SK-N-SH (cell line): ENCODE data around the gene CDH13. TPM values are rescaled to one million over a fixed set of nuclear protein-coding genes. Genes with fewer than 3 reads are reported as not detected.

Source experiments
- CTCF ChIA-PET: fragments of 300-600, 350-600 bp; formaldehyde crosslinking; extraction: SDS; loops from one replicate; lab custom pipeline; 2021; lab: Yijun Ruan, JAX
- POLR2A ChIA-PET: fragments of 350-600 bp; sonication (Branson Sonifier 250); formaldehyde crosslinking; extraction: SDS; loops from one replicate; lab custom pipeline; 2020; ENCODE audit warnings: antibody characterized with exemption, inconsistent platforms; lab: Yijun Ruan, JAX
- DNase-seq: peaks from one replicate; pipeline ENCODE4 v3.0.0; 2012
- H2AFZ ChIP-seq: fragments of 200-600 bp; sonication (generic); 2 replicates; pipeline ENCODE4 v1.8.1; 2016; ENCODE audit warnings: antibody characterized with exemption, mild to moderate bottlenecking, low read depth
- H3F3A ChIP-seq: fragments of 200-600 bp; sonication (generic); replicated peaks from 2 replicates; pipeline ENCODE3; 2016; ENCODE audit warnings: antibody characterized with exemption, mild to moderate bottlenecking; ENCODE audit not compliant: insufficient read depth
- H3K27ac ChIP-seq, 2 experiments: fragments of 200-500 bp in 1 of 2; fragments of 200-600 bp in 1 of 2; sonication (Bioruptor generic) in 1 of 2; sonication (generic), shearing (Covaris generic) in 1 of 2; 2 replicates each; pipeline versions ENCODE4 v1.5.1 to v1.6.1; 2014 to 2016; ENCODE audit warnings: low read depth in 2 of 2, inconsistent platforms in 1 of 2, low read length in 1 of 2, mild to moderate bottlenecking in 1 of 2, mixed read lengths in 1 of 2
- H3K27me3 ChIP-seq: fragments of 200-600 bp; sonication (generic), shearing (Covaris generic); 2 replicates; pipeline ENCODE4 v1.6.1; 2016; ENCODE audit warnings: mixed run types; ENCODE audit not compliant: insufficient read depth
- H3K36me3 ChIP-seq, 2 experiments: fragments of 200-500 bp in 1 of 2; fragments of 200-600 bp in 1 of 2; sonication (Bioruptor generic) in 1 of 2; sonication (generic) in 1 of 2; replicated peaks in 1 of 2; 2 replicates each; pipeline versions ENCODE3 to v1.5.1; 2014 to 2016; ENCODE audit warnings: low read length in 1 of 2, mild to moderate bottlenecking in 1 of 2; ENCODE audit not compliant: insufficient read depth in 2 of 2, control insufficient read depth in 1 of 2
- H3K4me1 ChIP-seq, 2 experiments: fragments of 200-500 bp in 1 of 2; fragments of 200-600 bp in 1 of 2; sonication (Bioruptor generic) in 1 of 2; sonication (generic), shearing (Covaris generic) in 1 of 2; 2 replicates each; pipeline versions ENCODE4 v1.5.1 to v1.6.1; 2014 to 2016; ENCODE audit warnings: low read depth in 1 of 2, low read length in 1 of 2, mixed run types in 1 of 2; ENCODE audit not compliant: insufficient read depth in 2 of 2, control insufficient read depth in 1 of 2
- H3K4me2 ChIP-seq: fragments of 200-600 bp; sonication (generic), shearing (Covaris generic); 2 replicates; pipeline ENCODE4 v1.6.1; 2017; ENCODE audit warnings: mixed run types
- H3K4me3 ChIP-seq, 2 experiments: fragments of 200-500 bp in 1 of 2; fragments of 200-600 bp in 1 of 2; sonication (Bioruptor generic) in 1 of 2; sonication (generic), shearing (Covaris generic) in 1 of 2; 2 replicates each; pipeline versions ENCODE4 v1.5.1 to v1.8.1; 2014 to 2016; ENCODE audit warnings: low read depth in 2 of 2, inconsistent platforms in 1 of 2, low read length in 1 of 2, mild to moderate bottlenecking in 1 of 2, mixed read lengths in 1 of 2, moderate library complexity in 1 of 2
- H3K79me2 ChIP-seq: fragments of 200-600 bp; sonication (generic); 2 replicates; pipeline ENCODE4 v1.8.1; 2017; ENCODE audit warnings: mild to moderate bottlenecking; ENCODE audit not compliant: insufficient read depth
- H3K9ac ChIP-seq: fragments of 200-600 bp; sonication (generic); 2 replicates; pipeline ENCODE4 v1.6.1; 2017; ENCODE audit warnings: mixed run types
- H3K9me2 ChIP-seq: fragments of 200-600 bp; sonication (generic); 2 replicates; pipeline ENCODE4 v1.6.1; 2017; ENCODE audit warnings: mixed run types
- H3K9me3 ChIP-seq: fragments of 200-600 bp; sonication (generic); 2 replicates; pipeline ENCODE4 v1.6.1; 2017; ENCODE audit warnings: mixed run types, mild to moderate bottlenecking, moderate library complexity
- H4K20me1 ChIP-seq: fragments of 200-600 bp; sonication (generic); 2 replicates; pipeline ENCODE4 v1.6.1; 2017; ENCODE audit warnings: mild to moderate bottlenecking, mixed run types; ENCODE audit not compliant: insufficient read depth
- CHD2 ChIP-seq: fragments of 150-350 bp; IDR thresholded peaks from 2 replicates; pipeline ENCODE4 v1.6.1; 2018; ENCODE audit warnings: low read length; ENCODE audit not compliant: partially characterized antibody
- ELF1 ChIP-seq: IDR thresholded peaks from 2 replicates; pipeline ENCODE4 v1.4.0; 2012
- FOSL2 ChIP-seq: IDR thresholded peaks from 2 replicates; pipeline ENCODE4 v1.4.0; 2012; ENCODE audit warnings: low read depth, mild to moderate bottlenecking, moderate library complexity, borderline replicate concordance
- FOXM1 ChIP-seq: IDR thresholded peaks from 2 replicates; pipeline ENCODE4 v1.4.0; 2012; ENCODE audit warnings: low read depth, mild to moderate bottlenecking
- GABPA ChIP-seq: IDR thresholded peaks from 2 replicates; pipeline ENCODE4 v1.4.0; 2012; ENCODE audit warnings: low read depth, mild to moderate bottlenecking
- GATA2 ChIP-seq: sonication (generic); formaldehyde crosslinking; IDR thresholded peaks from 2 replicates; pipeline ENCODE4 v1.5.0; 2020; ENCODE audit warnings: mild to moderate bottlenecking, missing genetic modification reagents
- NRF1 ChIP-seq: IDR thresholded peaks from 2 replicates; pipeline ENCODE4 v1.6.1; 2012; ENCODE audit warnings: low read depth, mild to moderate bottlenecking, low read length
- RAD21 ChIP-seq: IDR thresholded peaks from 2 replicates; pipeline ENCODE4 v1.6.1; 2012; ENCODE audit warnings: mild to moderate bottlenecking, low read length
- SIN3A ChIP-seq: IDR thresholded peaks from 2 replicates; pipeline ENCODE4 v1.6.1; 2012; ENCODE audit warnings: low read depth, mild to moderate bottlenecking, low read length, moderate library complexity, borderline replicate concordance
- TAF1 ChIP-seq: IDR thresholded peaks from 2 replicates; pipeline ENCODE4 v1.6.1; 2012; ENCODE audit warnings: low read depth, mild to moderate bottlenecking, low read length, moderate library complexity, borderline replicate concordance
- WGBS: methylation state at CpG from one replicate; pipeline ENCODE4 v1.1.6; 2017; ENCODE audit warnings: low lambda C conversion rate; 5-methylcytosine and 5-hydroxymethylcytosine counted together
- polyA plus RNA-seq, 3 experiments: library from polyadenylated mRNA; depleted of rRNA; stranded (reverse); fragments of >200 nt; gene quantifications; 2 replicates each; pipeline ENCODE4 v1.2.3, GENCODE V29; 2012
- TF ChIP-seq, protein P1 (sequence below): IDR thresholded peaks from 2 replicates; pipeline ENCODE4; 2012
- TF ChIP-seq, protein P2 (sequence below): fragments of 200-600 bp; sonication (generic); IDR thresholded peaks from 2 replicates; pipeline ENCODE4 v1.6.1; 2017; ENCODE audit warnings: antibody characterized with exemption, mild to moderate bottlenecking, moderate library complexity
- TF ChIP-seq, protein P3 (sequence below): fragments of 150-350 bp; IDR thresholded peaks from 2 replicates; pipeline ENCODE4 v1.6.1; 2016; ENCODE audit warnings: mild to moderate bottlenecking, low read depth, low read length
- TF ChIP-seq, protein P4 (sequence below): IDR thresholded peaks from 2 replicates; pipeline ENCODE4 v1.4.0; 2012; ENCODE audit warnings: low read depth, borderline replicate concordance
- TF ChIP-seq, protein P5 (sequence below): IDR thresholded peaks from 2 replicates; pipeline ENCODE4 v1.4.0; 2012; ENCODE audit warnings: low read depth
- TF ChIP-seq, protein P6 (sequence below): IDR thresholded peaks from 2 replicates; pipeline ENCODE4 v1.4.0; 2012; ENCODE audit warnings: low read depth, borderline replicate concordance

Gene CDH13
- polyA plus RNA-seq, 1 of the 3 experiments (the other 2 are of a cell fraction) = 93.0 TPM

DNA sequence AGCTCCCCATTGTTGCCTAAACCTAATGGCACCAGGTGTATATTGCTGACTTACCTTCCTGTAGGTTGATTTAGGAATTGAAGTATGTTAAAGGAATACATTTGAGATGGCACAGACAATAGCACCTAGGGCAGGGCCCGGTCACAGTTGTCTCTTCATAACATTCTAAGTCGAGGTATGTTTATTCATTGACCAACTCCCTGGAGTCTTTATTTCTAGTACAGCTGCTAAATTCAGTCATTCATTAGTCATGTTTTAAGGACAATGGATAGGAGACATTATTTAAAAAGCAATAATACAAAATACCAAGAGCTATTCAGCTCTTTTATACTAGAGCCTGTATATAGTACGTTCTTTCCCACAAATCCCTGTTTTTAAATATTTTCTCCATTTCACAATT, 811.6 kb downstream of the CDH13 start (continued):
- TF ChIP-seq, protein P1, sequence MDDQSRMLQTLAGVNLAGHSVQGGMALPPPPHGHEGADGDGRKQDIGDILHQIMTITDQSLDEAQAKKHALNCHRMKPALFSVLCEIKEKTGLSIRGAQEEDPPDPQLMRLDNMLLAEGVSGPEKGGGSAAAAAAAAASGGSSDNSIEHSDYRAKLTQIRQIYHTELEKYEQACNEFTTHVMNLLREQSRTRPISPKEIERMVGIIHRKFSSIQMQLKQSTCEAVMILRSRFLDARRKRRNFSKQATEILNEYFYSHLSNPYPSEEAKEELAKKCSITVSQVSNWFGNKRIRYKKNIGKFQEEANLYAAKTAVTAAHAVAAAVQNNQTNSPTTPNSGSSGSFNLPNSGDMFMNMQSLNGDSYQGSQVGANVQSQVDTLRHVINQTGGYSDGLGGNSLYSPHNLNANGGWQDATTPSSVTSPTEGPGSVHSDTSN = no peak

DNA sequence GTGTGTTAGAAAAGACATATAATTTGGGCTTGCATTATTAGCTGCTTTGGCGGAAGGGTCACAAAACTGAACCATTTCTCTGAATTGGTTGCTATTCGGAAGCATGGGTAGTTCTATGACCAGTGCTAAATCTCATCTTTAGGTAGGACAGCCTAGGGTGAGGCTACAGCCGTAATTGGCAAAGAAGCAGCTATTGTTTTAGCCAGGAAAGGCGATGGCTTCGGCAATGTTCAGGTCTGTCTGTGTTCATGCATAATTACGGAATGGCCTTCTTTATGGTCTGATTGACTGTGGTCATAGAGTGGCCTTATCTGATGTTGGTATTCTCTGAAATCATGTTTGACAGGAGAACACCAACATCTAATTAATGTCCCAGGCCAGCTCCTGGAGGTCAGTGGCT, 812.6 kb downstream of the CDH13 start:
- Histone ChIP-seq H2AFZ (no peak overlapping the region), H3K9me3 (no peaks in the 10 kb centered on the region), H3F3A (peaks cover 6% of the 10 kb centered on the region), H3K4me2 (no peak overlapping the region), H3K27me3 (no peaks in the 10 kb centered on the region), H3K9ac (no peak overlapping the region), H3K9me2 (no peaks in the 10 kb centered on the region), H3K4me1 (no peaks in the 10 kb centered on the region), H3K27ac (no peak overlapping the region), H3K36me3 (no peaks in the 10 kb centered on the region), H3K4me3 (no peak overlapping the region), H3K79me2 (no peaks in the 10 kb centered on the region), H4K20me1 (no peaks in the 10 kb centered on the region)
- ChIA-PET CTCF (interaction anchor here (0.6 kb wide), 1 partner anchor 309 kb away, joined by 3 read pairs; no protein-coding TSS in a partner anchor), POLR2A (no interaction called here)
- DNase-seq = no peak
- WGBS = 61% methylated on average over 6 of the region's 6 CpGs
- TF ChIP-seq ELF1 = no peak
- no peak for TF ChIP-seq TAF1
- TF ChIP-seq, protein P2, sequence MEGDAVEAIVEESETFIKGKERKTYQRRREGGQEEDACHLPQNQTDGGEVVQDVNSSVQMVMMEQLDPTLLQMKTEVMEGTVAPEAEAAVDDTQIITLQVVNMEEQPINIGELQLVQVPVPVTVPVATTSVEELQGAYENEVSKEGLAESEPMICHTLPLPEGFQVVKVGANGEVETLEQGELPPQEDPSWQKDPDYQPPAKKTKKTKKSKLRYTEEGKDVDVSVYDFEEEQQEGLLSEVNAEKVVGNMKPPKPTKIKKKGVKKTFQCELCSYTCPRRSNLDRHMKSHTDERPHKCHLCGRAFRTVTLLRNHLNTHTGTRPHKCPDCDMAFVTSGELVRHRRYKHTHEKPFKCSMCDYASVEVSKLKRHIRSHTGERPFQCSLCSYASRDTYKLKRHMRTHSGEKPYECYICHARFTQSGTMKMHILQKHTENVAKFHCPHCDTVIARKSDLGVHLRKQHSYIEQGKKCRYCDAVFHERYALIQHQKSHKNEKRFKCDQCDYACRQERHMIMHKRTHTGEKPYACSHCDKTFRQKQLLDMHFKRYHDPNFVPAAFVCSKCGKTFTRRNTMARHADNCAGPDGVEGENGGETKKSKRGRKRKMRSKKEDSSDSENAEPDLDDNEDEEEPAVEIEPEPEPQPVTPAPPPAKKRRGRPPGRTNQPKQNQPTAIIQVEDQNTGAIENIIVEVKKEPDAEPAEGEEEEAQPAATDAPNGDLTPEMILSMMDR = no peak
- TF ChIP-seq, protein P1 = no peak
- no peak for TF ChIP-seq FOXM1
- TF ChIP-seq, protein P3, sequence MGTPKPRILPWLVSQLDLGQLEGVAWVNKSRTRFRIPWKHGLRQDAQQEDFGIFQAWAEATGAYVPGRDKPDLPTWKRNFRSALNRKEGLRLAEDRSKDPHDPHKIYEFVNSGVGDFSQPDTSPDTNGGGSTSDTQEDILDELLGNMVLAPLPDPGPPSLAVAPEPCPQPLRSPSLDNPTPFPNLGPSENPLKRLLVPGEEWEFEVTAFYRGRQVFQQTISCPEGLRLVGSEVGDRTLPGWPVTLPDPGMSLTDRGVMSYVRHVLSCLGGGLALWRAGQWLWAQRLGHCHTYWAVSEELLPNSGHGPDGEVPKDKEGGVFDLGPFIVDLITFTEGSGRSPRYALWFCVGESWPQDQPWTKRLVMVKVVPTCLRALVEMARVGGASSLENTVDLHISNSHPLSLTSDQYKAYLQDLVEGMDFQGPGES = no peak
- TF ChIP-seq GATA2 = no peak
- no peak for TF ChIP-seq FOSL2
- TF ChIP-seq GABPA = no peak
- TF ChIP-seq, protein P4, sequence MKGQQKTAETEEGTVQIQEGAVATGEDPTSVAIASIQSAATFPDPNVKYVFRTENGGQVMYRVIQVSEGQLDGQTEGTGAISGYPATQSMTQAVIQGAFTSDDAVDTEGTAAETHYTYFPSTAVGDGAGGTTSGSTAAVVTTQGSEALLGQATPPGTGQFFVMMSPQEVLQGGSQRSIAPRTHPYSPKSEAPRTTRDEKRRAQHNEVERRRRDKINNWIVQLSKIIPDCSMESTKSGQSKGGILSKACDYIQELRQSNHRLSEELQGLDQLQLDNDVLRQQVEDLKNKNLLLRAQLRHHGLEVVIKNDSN = no peak
- no peak for TF ChIP-seq RAD21
- no peak for TF ChIP-seq SIN3A
- TF ChIP-seq CHD2 = no peak
- TF ChIP-seq, protein P5, sequence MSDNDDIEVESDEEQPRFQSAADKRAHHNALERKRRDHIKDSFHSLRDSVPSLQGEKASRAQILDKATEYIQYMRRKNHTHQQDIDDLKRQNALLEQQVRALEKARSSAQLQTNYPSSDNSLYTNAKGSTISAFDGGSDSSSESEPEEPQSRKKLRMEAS = no peak
- no peak for TF ChIP-seq NRF1
- TF ChIP-seq, protein P6, sequence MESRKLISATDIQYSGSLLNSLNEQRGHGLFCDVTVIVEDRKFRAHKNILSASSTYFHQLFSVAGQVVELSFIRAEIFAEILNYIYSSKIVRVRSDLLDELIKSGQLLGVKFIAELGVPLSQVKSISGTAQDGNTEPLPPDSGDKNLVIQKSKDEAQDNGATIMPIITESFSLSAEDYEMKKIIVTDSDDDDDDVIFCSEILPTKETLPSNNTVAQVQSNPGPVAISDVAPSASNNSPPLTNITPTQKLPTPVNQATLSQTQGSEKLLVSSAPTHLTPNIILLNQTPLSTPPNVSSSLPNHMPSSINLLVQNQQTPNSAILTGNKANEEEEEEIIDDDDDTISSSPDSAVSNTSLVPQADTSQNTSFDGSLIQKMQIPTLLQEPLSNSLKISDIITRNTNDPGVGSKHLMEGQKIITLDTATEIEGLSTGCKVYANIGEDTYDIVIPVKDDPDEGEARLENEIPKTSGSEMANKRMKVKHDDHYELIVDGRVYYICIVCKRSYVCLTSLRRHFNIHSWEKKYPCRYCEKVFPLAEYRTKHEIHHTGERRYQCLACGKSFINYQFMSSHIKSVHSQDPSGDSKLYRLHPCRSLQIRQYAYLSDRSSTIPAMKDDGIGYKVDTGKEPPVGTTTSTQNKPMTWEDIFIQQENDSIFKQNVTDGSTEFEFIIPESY = no peak
